Dermis microvascular lymphatic vessel endothelial cell (primary cell): ENCODE data around the gene MRAP2. TPM values are rescaled to one million over a fixed set of nuclear protein-coding genes. Genes with fewer than 3 reads are reported as not detected.
"Not testable (repeated sequence)": the region's sequence is repeated elsewhere in the genome, so short reads cannot be mapped to it uniquely, and the experiment has no call there.

Experiments
- DNase-seq, 2 donors: peaks; one replicate each; pipeline versions ENCODE4 v3.0.0 to v3.0.0-alpha.2; 2010; ENCODE audit warnings: low read depth in 2 of 2
- total RNA-seq: library from RNA; depleted of rRNA; stranded (reverse); fragments of >200 nt; gene quantifications from 2 replicates; pipeline ENCODE4 v1.2.1, GENCODE V29; 2014

MRAP2 gene
- total RNA-seq, 1 donor from 2014 or later, result 4.6 TPM

- DNase-seq, result peak in 1 of 2 donors; percentile 53
These were observed 5.2 kb upstream of the MRAP2 start for GRCh38 chr6:84028350-84028749.

- not testable (repeated sequence) for DNase-seq
These were observed 1.6 kb upstream of the MRAP2 start for GRCh38 chr6:84032000-84032399.

- no peak for DNase-seq
These were observed 1.9 kb downstream of the MRAP2 start for GRCh38 chr6:84035484-84035883.

GRCh38 chr6:84037425-84038089 is 4.0 kb downstream of the MRAP2 start:
- no peak for DNase-seq

GRCh38 chr6:84042603-84043002 is 9.0 kb downstream of the MRAP2 start:
- no peak for DNase-seq

- no peak for DNase-seq
These were observed 10.0 kb downstream of the MRAP2 start for GRCh38 chr6:84043555-84043954.

- DNase-seq, result no peak
These were observed 13.2 kb downstream of the MRAP2 start for GRCh38 chr6:84046755-84047154.

- no peak for DNase-seq
These were observed 15.0 kb downstream of the MRAP2 start for GRCh38 chr6:84048588-84048987.

GRCh38 chr6:84050408-84050807 is 16.8 kb downstream of the MRAP2 start:
- no peak for DNase-seq

- peak in 1 of 2 donors; percentile 57 for DNase-seq
These were observed 18.8 kb downstream of the MRAP2 start for GRCh38 chr6:84052204-84052882.

GRCh38 chr6:84052883-84053241 is 19.3 kb downstream of the MRAP2 start:
- DNase-seq, result no peak

- no peak for DNase-seq
These were observed 22.1 kb downstream of the MRAP2 start for GRCh38 chr6:84055647-84056046.

GRCh38 chr6:84057908-84058307 is 24.3 kb downstream of the MRAP2 start:
- no peak for DNase-seq

GRCh38 chr6:84059082-84059481 is 25.5 kb downstream of the MRAP2 start:
- no peak for DNase-seq

GRCh38 chr6:84061174-84061573 is 27.6 kb downstream of the MRAP2 start:
- DNase-seq, result no peak

- no peak for DNase-seq
These were observed 28.2 kb downstream of the MRAP2 start for GRCh38 chr6:84061613-84062398.

- no peak for DNase-seq
These were observed 29.1 kb downstream of the MRAP2 start for GRCh38 chr6:84062519-84063154.

GRCh38 chr6:84065693-84066290 is 32.2 kb downstream of the MRAP2 start:
- DNase-seq, result peak in 1 of 2 donors; percentile 56

GRCh38 chr6:84066536-84066935 is 33.0 kb downstream of the MRAP2 start:
- no peak for DNase-seq

- DNase-seq, result not testable (repeated sequence)
These were observed 35.3 kb downstream of the MRAP2 start for GRCh38 chr6:84068873-84069272.

- no peak for DNase-seq
These were observed 38.9 kb downstream of the MRAP2 start for GRCh38 chr6:84072442-84072997.
